Left cardiac atrium (tissue), 4 donors: ENCODE measurements around the gene ST6GALNAC2. TPM values are rescaled to one million over a fixed set of nuclear protein-coding genes. Genes with fewer than 3 reads are reported as not detected.
A peak's percentile ranks its signal among the peaks of the same experiment; 100 is the strongest.
"Not testable (repeated sequence)": the region's sequence is repeated elsewhere in the genome, so short reads cannot be mapped to it uniquely, and the experiment has no call there.

Experiments
- ATAC-seq, 2 donors: fragments of 200-7000 bp; cut with Tn5 transposase; one replicate each; pipeline ENCODE4 v1.9.1; 2020; ENCODE audit warnings: mild to moderate bottlenecking in 2 of 2, moderate library complexity in 2 of 2
- DNase-seq: peaks from one replicate; pipeline ENCODE4 v3.0.0-alpha.2; 2020
- intact Hi-C, 2 donors: fragments of 100-400 bp; cut with DNase I; formaldehyde crosslinking; loops; one replicate each; pipeline versions ENCODE4 v1.14.1 to v1.15.1; 2022 to 2023
- total RNA-seq, 2 donors: library from RNA; stranded (reverse); fragmentation: NEBNext Ultra II Directional; extraction: Animal tissue kit (Norgen Biotek cat#: 25700); gene quantifications; one replicate each; pipeline ENCODE4 v1.2.1, GENCODE V29; 2021
- donor health status: DM: no; HTN: yes; CAD: no.
- donor health status: DM: no; HTN: yes; CAD: no; lungs with severe emphysema.
- donor health status: DM: yes; HTN: yes; CAD: no.
- donor health status: Dilated cardiomyopathy.

ST6GALNAC2 gene
- total RNA-seq, 2 donors from 2014 or later, result 5.0 to 5.1 TPM

- ATAC-seq (peak; percentile 18 to 24), DNase-seq (peak; percentile 84)
- intact Hi-C loops, result no loop called here
Observed at GRCh38 chr17:76524598-76525512, 60.8 kb downstream of the ST6GALNAC2 start.

GRCh38 chr17:76523084-76524037 lies 62.3 kb downstream of the ST6GALNAC2 start:
- intact Hi-C loops, result loop anchor here (2.0 kb wide), 2 partner anchors 61 to 99 kb away; partner anchors contain the start of gene ST6GALNAC2 (in 1 of the 2)
- ATAC-seq (peak; percentile 36 to 62), DNase-seq (peak; percentile 75)

GRCh38 chr17:76521683-76522082 lies 64.0 kb downstream of the ST6GALNAC2 start:
- not testable (repeated sequence) for ATAC-seq, DNase-seq
- intact Hi-C loops, result loop anchor here (1.0 to 2.0 kb wide), 3 partner anchors 26 to 101 kb away; partner anchors contain the start of gene ST6GALNAC2 (in 1 of the 2)

GRCh38 chr17:76521262-76521661 lies 64.4 kb downstream of the ST6GALNAC2 start:
- intact Hi-C loops, result no loop called here
- DNase-seq, result no peak

GRCh38 chr17:76519048-76519966 lies 66.4 kb downstream of the ST6GALNAC2 start:
- ATAC-seq (no peak), DNase-seq (no peak)
- intact Hi-C loops, result no loop called here

More at GRCh38 chr17:76521262-76521661, 64.4 kb downstream of the ST6GALNAC2 start:
- ATAC-seq, result no peak

- ATAC-seq, result no peak
- intact Hi-C loops, result no loop called here
- no peak for DNase-seq
Observed at GRCh38 chr17:76517638-76518038, 68.0 kb downstream of the ST6GALNAC2 start.

Other genes starting within 250 kb of the ST6GALNAC2 start
- gene PRPSAP1, start 231.9 kb downstream of the ST6GALNAC2 start, total RNA-seq, result 10 to 100 TPM; 38.9 to 39.3 TPM
- gene SPHK1, start 201.3 kb downstream of the ST6GALNAC2 start, total RNA-seq, result 10 to 100 TPM in 1 of 2 donors, 1 to 10 TPM in 1; 4.8 to 27.9 TPM
- 10 to 100 TPM; 28.3 to 29.1 TPM for gene UBE2O, start 132.7 kb downstream of the ST6GALNAC2 start, total RNA-seq
- gene AANAT, start 118.3 kb downstream of the ST6GALNAC2 start, total RNA-seq, result not detected
- gene RHBDF2, start 84.4 kb downstream of the ST6GALNAC2 start, total RNA-seq, result 10 to 100 TPM; 16.0 to 18.9 TPM
- gene CYGB, start 48.2 kb downstream of the ST6GALNAC2 start, total RNA-seq, result 10 to 100 TPM; 45.7 to 70.8 TPM
- gene PRCD, start 45.8 kb downstream of the ST6GALNAC2 start, total RNA-seq, result 1 to 10 TPM; 5.5 to 7.7 TPM
- 1 to 10 TPM; 2.4 TPM for gene ST6GALNAC1, start 57.9 kb upstream of the ST6GALNAC2 start, total RNA-seq
- 100 to 1,000 TPM; 394 to 506 TPM for gene MXRA7, start 125.1 kb upstream of the ST6GALNAC2 start, total RNA-seq
- gene JMJD6, start 140.7 kb upstream of the ST6GALNAC2 start, total RNA-seq, result 10 to 100 TPM; 44.9 to 55.3 TPM
- 10 to 100 TPM; 22.0 to 25.7 TPM for gene METTL23, start 141.0 kb upstream of the ST6GALNAC2 start, total RNA-seq
- gene SRSF2, start 151.5 kb upstream of the ST6GALNAC2 start, total RNA-seq, result 100 to 1,000 TPM in 1 of 2 donors, 10 to 100 TPM in 1; 78.1 to 108 TPM
- 10 to 100 TPM; 23.0 to 28.0 TPM for gene MFSD11, start 152.3 kb upstream of the ST6GALNAC2 start, total RNA-seq